ENCODE results near the gene HAO1. TPM values are rescaled to one million over a fixed set of nuclear protein-coding genes. Genes with fewer than 3 reads are reported as not detected.

The HAO1 gene
- total and polyA plus RNA-seq, 2 of the 13 experiments (the other 11 are each of a cell fraction or from before 2014, with no cell fraction given) = 0.03 TPM; not detected in 1

- TF ChIP-seq SIX1 (CRISPR knock-in tag; IDR thresholded peaks at IDR 0.05; ENCODE audit: borderline replicate concordance) = peak; percentile 22; the same call in 1 of the 2 replicates
- TF ChIP-seq BRCA1 (CRISPR knock-in tag; IDR thresholded peaks at IDR 0.05) = no peak; the same call in 1 of the 2 replicates
- TF ChIP-seq BCL6 (CRISPR knock-in tag; IDR thresholded peaks at IDR 0.05) = 0 out of 2 replicates have a peak, but pooled peaks have one; percentile 25
- no peak for TF ChIP-seq ZNF318 (CRISPR knock-in tag; IDR thresholded peaks at IDR 0.05)
- TF ChIP-seq FOXP1 (IDR thresholded peaks at IDR 0.05) = no peak
- peak; percentile 56 for TF ChIP-seq FOXP1 (CRISPR knock-in tag; IDR thresholded peaks at IDR 0.05)
- 0 out of 2 replicates have a peak, but pooled peaks have one; percentile 0 for TF ChIP-seq MBNL3 (CRISPR knock-in tag; conservative IDR thresholded peaks at IDR 0.05)
- TF ChIP-seq KDM6A (CRISPR knock-in tag; IDR thresholded peaks at IDR 0.05; ENCODE audit: low read depth) = 0 out of 2 replicates have a peak, but pooled peaks have one; percentile 31
- peak; percentile 33; the same call in 1 of the 2 replicates for TF ChIP-seq MIXL1 (CRISPR knock-in tag; IDR thresholded peaks at IDR 0.05)
Observed at GRCh38 chr20:7981374-7981773, 41.1 kb upstream of the HAO1 start (continued).
